CD4-positive, alpha-beta T cell (primary cell): ENCODE data around the gene B4GAT1. TPM values are rescaled to one million over a fixed set of nuclear protein-coding genes. Genes with fewer than 3 reads are reported as not detected.

Experiments
- ATAC-seq: fragments of 200-7000 bp; cut with Tn5 transposase; one replicate; pipeline ENCODE4 v1.10.0; 2022; ENCODE audit warnings: mild to moderate bottlenecking; ENCODE audit not compliant: poor library complexity
- CTCF ChIA-PET: fragments of 350-600 bp; sonication (Branson Sonifier 250); formaldehyde crosslinking; loops from one replicate; lab custom pipeline; 2021; ENCODE audit warnings: antibody characterized with exemption, inconsistent platforms; lab: Charles Lee
- POLR2A ChIA-PET: fragments of 350-600 bp; sonication (Branson Sonifier 250); formaldehyde crosslinking; loops from one replicate; lab custom pipeline; 2021; ENCODE audit warnings: antibody characterized with exemption, inconsistent platforms; lab: Charles Lee
- DNase-seq, 14 experiments: peaks; one replicate each; pipeline ENCODE4 v3.0.0-alpha.2; 2013 to 2020; ENCODE audit warnings: mixed read lengths in 2 of 14
- H3K27ac ChIP-seq, 2 donors: one replicate each; pipeline versions ENCODE4 v1.5.1 to v1.7.0; 2013; ENCODE audit warnings: low read length in 2 of 2, low read depth in 1 of 2, mild to moderate bottlenecking in 1 of 2
- H3K27me3 ChIP-seq, 2 experiments: 1 replicate in 1 of 2; 2 replicates in 1 of 2; pipeline versions ENCODE4 v1.6.1 to v1.7.0; 2013; ENCODE audit warnings: low read length in 2 of 2, control low read depth in 1 of 2, mild to moderate bottlenecking in 1 of 2, moderate library complexity in 1 of 2; ENCODE audit not compliant: insufficient read depth in 2 of 2, control insufficient read depth in 1 of 2
- H3K36me3 ChIP-seq: one replicate; pipeline ENCODE4 v1.6.1; 2013; ENCODE audit warnings: low read length, control low read depth; ENCODE audit not compliant: insufficient read depth
- H3K4me1 ChIP-seq: one replicate; pipeline ENCODE4 v1.6.1; 2013; ENCODE audit warnings: low read length, control low read depth; ENCODE audit not compliant: insufficient read depth
- H3K4me3 ChIP-seq: one replicate; pipeline ENCODE4 v1.5.1; 2013; ENCODE audit warnings: mild to moderate bottlenecking, low read length, moderate library complexity
- H3K9me3 ChIP-seq, 2 experiments: 1 replicate in 1 of 2; 2 replicates in 1 of 2; pipeline versions ENCODE4 v1.6.1 to v1.7.0; 2013; ENCODE audit warnings: low read length in 2 of 2, mild to moderate bottlenecking in 2 of 2, control low read depth in 1 of 2, moderate library complexity in 1 of 2; ENCODE audit not compliant: control insufficient read depth in 1 of 2, insufficient read depth in 1 of 2
- H3K27ac Mint-ChIP-seq: one replicate; pipeline ENCODE4 v1.8.0; 2020; ENCODE audit warnings: mixed read lengths
- H3K27me3 Mint-ChIP-seq: one replicate; pipeline ENCODE4 v1.8.0; 2021; ENCODE audit warnings: mixed read lengths
- H3K36me3 Mint-ChIP-seq: one replicate; pipeline ENCODE4 v1.8.0; 2021; ENCODE audit warnings: low read depth, mixed read lengths
- H3K4me1 Mint-ChIP-seq: one replicate; pipeline ENCODE4 v1.8.0; 2021; ENCODE audit warnings: low read depth, mixed read lengths
- H3K4me3 Mint-ChIP-seq: one replicate; pipeline ENCODE4 v1.8.0; 2020; ENCODE audit warnings: mild to moderate bottlenecking, mixed read lengths
- H3K9me3 Mint-ChIP-seq: one replicate; pipeline ENCODE4 v1.8.0; 2020; ENCODE audit warnings: mixed read lengths
- intact Hi-C, 2 experiments: fragments of 100-400 bp; cut with DNase I in 1 of 2; cut with micrococcal nuclease in 1 of 2; formaldehyde crosslinking; loops; one replicate each; pipeline versions ENCODE4 v1.15.1 to v1.9.0; 2023 to 2025; cut with DNase I, micrococcal nuclease
- total RNA-seq, 174 experiments: library from RNA in 2 of 174; stranded (reverse) in 2 of 174; gene quantifications; one replicate each; pipeline ENCODE4 v1.2.3 and lab custom pipeline; 2021 to 2026
- TF ChIP-seq, protein P1 (sequence below): fragments of 200-600 bp; IDR thresholded peaks from one replicate; pipeline ENCODE4 v1.8.0; 2022; ENCODE audit warnings: antibody characterized with exemption, mild to moderate bottlenecking

The B4GAT1 gene
- total RNA-seq, 2 experiments from 2014 or later, result 1.9 to 2.0 TPM

DNA sequence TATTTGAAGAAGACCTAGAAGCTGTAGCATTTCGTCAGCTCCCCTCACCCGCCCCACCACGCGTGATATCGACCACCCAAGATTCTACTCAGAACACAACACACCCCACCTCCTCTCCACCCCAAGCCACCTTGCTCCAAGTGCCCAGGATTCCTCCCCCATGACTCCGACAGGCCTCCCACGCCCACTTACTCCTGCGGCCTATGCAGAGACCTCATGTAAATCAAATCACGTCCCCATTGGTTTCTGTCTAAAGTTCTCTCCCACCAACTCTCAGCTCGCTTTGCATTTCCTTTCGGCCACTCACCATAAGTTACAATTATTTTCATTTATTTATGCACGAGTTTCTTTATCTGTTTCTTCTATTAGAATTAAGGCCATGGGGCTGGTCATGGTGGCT lies 44.8 kb downstream of the B4GAT1 start:
- no peak for DNase-seq
- Histone ChIP-seq H3K27ac (no peak overlapping the region), H3K27me3 (no peaks in the 10 kb centered on the region), H3K36me3 (no peaks in the 10 kb centered on the region), H3K4me3 (no peak overlapping the region), H3K4me1 (no peaks in the 10 kb centered on the region), H3K9me3 (no peaks in the 10 kb centered on the region)
- Mint-ChIP-seq H3K4me1 (no peaks in the 10 kb centered on the region), H3K27ac (no peak overlapping the region), H3K36me3 (no peaks in the 10 kb centered on the region), H3K9me3 (no peaks in the 10 kb centered on the region), H3K4me3 (no peak overlapping the region), H3K27me3 (peaks cover 2% of the 10 kb centered on the region)
- POLR2A ChIA-PET, result no interaction called here
- ATAC-seq, result no peak
- CTCF ChIA-PET, result no interaction called here
- intact Hi-C loops, result no loop called here
- TF ChIP-seq, protein P1, sequence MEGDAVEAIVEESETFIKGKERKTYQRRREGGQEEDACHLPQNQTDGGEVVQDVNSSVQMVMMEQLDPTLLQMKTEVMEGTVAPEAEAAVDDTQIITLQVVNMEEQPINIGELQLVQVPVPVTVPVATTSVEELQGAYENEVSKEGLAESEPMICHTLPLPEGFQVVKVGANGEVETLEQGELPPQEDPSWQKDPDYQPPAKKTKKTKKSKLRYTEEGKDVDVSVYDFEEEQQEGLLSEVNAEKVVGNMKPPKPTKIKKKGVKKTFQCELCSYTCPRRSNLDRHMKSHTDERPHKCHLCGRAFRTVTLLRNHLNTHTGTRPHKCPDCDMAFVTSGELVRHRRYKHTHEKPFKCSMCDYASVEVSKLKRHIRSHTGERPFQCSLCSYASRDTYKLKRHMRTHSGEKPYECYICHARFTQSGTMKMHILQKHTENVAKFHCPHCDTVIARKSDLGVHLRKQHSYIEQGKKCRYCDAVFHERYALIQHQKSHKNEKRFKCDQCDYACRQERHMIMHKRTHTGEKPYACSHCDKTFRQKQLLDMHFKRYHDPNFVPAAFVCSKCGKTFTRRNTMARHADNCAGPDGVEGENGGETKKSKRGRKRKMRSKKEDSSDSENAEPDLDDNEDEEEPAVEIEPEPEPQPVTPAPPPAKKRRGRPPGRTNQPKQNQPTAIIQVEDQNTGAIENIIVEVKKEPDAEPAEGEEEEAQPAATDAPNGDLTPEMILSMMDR, result no peak

DNA sequence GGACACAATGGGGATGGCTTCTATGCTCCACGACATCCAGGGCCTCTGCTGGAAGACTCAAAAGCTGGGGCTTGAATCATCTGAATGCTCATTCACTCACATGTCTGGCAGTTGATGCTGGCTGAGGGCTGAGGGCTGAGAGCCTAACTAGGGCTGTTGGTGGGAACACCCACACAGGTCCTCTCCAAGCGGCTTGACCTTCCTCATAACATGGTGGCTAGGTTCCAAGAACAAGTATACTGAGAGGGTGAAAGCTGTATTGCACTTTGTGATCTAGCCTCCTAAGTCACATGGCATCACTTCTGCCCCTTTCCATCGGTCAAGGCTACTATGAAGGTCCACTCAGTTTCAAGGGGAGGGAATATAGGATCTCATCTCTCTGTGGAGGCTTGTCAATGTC lies 48.2 kb downstream of the B4GAT1 start:
- ChIA-PET CTCF (no interaction called here), POLR2A (no interaction called here)
- DNase-seq, result no peak

DNA sequence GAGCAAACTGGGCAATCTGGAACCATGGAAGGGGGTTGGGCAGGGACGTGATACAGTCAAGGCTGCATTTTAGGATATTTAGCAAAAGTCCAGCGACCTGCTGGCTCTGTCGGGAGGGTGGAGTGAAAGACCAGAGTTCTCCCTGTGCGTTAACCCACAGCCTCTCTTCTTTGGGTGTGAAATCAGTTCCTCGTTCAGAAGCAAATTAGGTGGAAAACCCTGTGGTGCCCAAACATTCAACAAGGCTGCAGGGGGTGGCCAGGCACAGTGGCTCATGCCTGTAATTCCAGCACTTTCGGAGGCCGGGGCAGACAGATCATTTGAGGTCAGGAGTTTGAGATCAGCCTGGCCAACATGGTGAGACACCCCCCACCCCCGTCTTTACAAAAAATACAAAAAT lies 49.8 kb downstream of the B4GAT1 start:
- ChIA-PET POLR2A (interaction anchor here (1.2 kb wide), 1 partner anchor 9 kb away, joined by 3 read pairs; the partner anchor contains the start of gene YIF1A), CTCF (no interaction called here)
- peaks cover 16% of the 10 kb centered on the region for H3K27me3 Mint-ChIP-seq
- TF ChIP-seq, protein P1, result no peak
- Histone ChIP-seq H3K4me1 (peaks cover 2% of the 10 kb centered on the region), H3K36me3 (no peaks in the 10 kb centered on the region), H3K4me3 (no peak overlapping the region), H3K27me3 (peaks cover 9 to 11% of the 10 kb centered on the region in 2 experiments), H3K9me3 (peaks cover 0 to 5% of the 10 kb centered on the region in 2 experiments), H3K27ac (no peak overlapping the region)
- no peaks in the 10 kb centered on the region for H3K4me1 Mint-ChIP-seq
- H3K36me3 Mint-ChIP-seq, result no peaks in the 10 kb centered on the region
- no peak overlapping the region for H3K4me3 Mint-ChIP-seq
- DNase-seq (no peak), ATAC-seq (no peak)
- no peak overlapping the region for H3K27ac Mint-ChIP-seq
- intact Hi-C loops, result no loop called here
- H3K9me3 Mint-ChIP-seq, result no peaks in the 10 kb centered on the region

More for the DNA sequence above, 48.2 kb downstream of the B4GAT1 start:
- Histone ChIP-seq H3K27ac (no peak overlapping the region), H3K9me3 (no peaks in the 10 kb centered on the region), H3K27me3 (no peaks in the 10 kb centered on the region), H3K4me1 (no peaks in the 10 kb centered on the region), H3K4me3 (no peak overlapping the region), H3K36me3 (no peaks in the 10 kb centered on the region)
- no peaks in the 10 kb centered on the region for H3K4me1 Mint-ChIP-seq
- H3K27ac Mint-ChIP-seq, result no peak overlapping the region
- peaks cover 5% of the 10 kb centered on the region for H3K27me3 Mint-ChIP-seq
- TF ChIP-seq, protein P1, result no peak
- no peak overlapping the region for H3K4me3 Mint-ChIP-seq
- no peak for ATAC-seq
- intact Hi-C loops, result no loop called here
- no peaks in the 10 kb centered on the region for H3K36me3 Mint-ChIP-seq
- no peaks in the 10 kb centered on the region for H3K9me3 Mint-ChIP-seq

Other genes with a start within 250 kb of the B4GAT1 start
- 10 to 100 TPM; 28.6 to 30.0 TPM for gene KLC2, start 89.9 kb downstream of the B4GAT1 start, total RNA-seq
- gene RAB1B, start 79.0 kb downstream of the B4GAT1 start, total RNA-seq, result 10 to 100 TPM; 27.4 to 29.4 TPM
- 1 to 10 TPM; 4.1 to 6.2 TPM for gene CNIH2, start 69.5 kb downstream of the B4GAT1 start, total RNA-seq
- gene YIF1A, start 58.5 kb downstream of the B4GAT1 start, total RNA-seq, result 10 to 100 TPM; 17.4 to 21.1 TPM
- gene TMEM151A, start 55.7 kb downstream of the B4GAT1 start, total RNA-seq, result under 1 TPM; 0.11 to 0.14 TPM
- 1 to 10 TPM; 3.3 to 3.4 TPM for gene CD248, start 30.6 kb downstream of the B4GAT1 start, total RNA-seq
- 1 to 10 TPM; 1.2 to 1.6 TPM for gene RIN1, start 11.2 kb downstream of the B4GAT1 start, total RNA-seq
- gene BRMS1, start 2.5 kb downstream of the B4GAT1 start, total RNA-seq, result 10 to 100 TPM; 52.7 to 58.4 TPM
- gene SLC29A2, start 24.1 kb upstream of the B4GAT1 start, total RNA-seq, result 1 to 10 TPM; 9.7 TPM
- not detected for gene NPAS4, start 73.4 kb upstream of the B4GAT1 start, total RNA-seq
- 10 to 100 TPM; 17.7 to 21.0 TPM for gene MRPL11, start 91.2 kb upstream of the B4GAT1 start, total RNA-seq
- gene PELI3, start 119.3 kb upstream of the B4GAT1 start, total RNA-seq, result 10 to 100 TPM; 20.7 to 23.8 TPM
- gene DPP3, start 132.8 kb upstream of the B4GAT1 start, total RNA-seq, result 10 to 100 TPM; 16.9 to 17.7 TPM
- gene BBS1, start 163.0 kb upstream of the B4GAT1 start, total RNA-seq, result 10 to 100 TPM; 11.7 to 11.9 TPM
- gene ZDHHC24, start 198.4 kb upstream of the B4GAT1 start, total RNA-seq, result 10 to 100 TPM; 17.0 to 18.4 TPM
- gene ACTN3, start 199.3 kb upstream of the B4GAT1 start, total RNA-seq, result under 1 TPM; 0.14 to 0.22 TPM
- 10 to 100 TPM; 16.0 to 16.8 TPM for gene CTSF, start 221.0 kb upstream of the B4GAT1 start, total RNA-seq
- under 1 TPM; 0.22 to 0.25 TPM for gene CCDC87, start 245.4 kb upstream of the B4GAT1 start, total RNA-seq
- 10 to 100 TPM; 25.4 to 26.3 TPM for gene CCS, start 245.6 kb upstream of the B4GAT1 start, total RNA-seq